GM23338 (cell line): ENCODE results near the gene POU2AF3. TPM values are rescaled to one million over a fixed set of nuclear protein-coding genes. Genes with fewer than 3 reads are reported as not detected.

Source experiments
- ATAC-seq: fragments of 200-7000 bp; cut with Tn5 transposase; 3 replicates; pipeline ENCODE4 v1.9.1; 2020
- DNase-seq: peaks from one replicate; pipeline ENCODE4 v3.0.0-alpha.2; 2015; ENCODE audit warnings: low spot score
- H2AFZ ChIP-seq: fragments of 200-600 bp; sonication (generic); 2 replicates; pipeline ENCODE4 v1.8.0; 2016; ENCODE audit warnings: antibody characterized with exemption, mild to moderate bottlenecking, moderate library complexity
- H3F3A ChIP-seq: fragments of 200-600 bp; sonication (generic); replicated peaks from 2 replicates; pipeline ENCODE4 v1.8.0; 2017; ENCODE audit warnings: antibody characterized with exemption, mixed run types, low read depth
- H3K27ac ChIP-seq: fragments of 200-600 bp; sonication (generic); 2 replicates; pipeline ENCODE4 v1.6.1; 2016; ENCODE audit warnings: low read depth
- H3K27me3 ChIP-seq: fragments of 200-600 bp; sonication (generic); 2 replicates; pipeline ENCODE4 v1.8.0; 2016; ENCODE audit warnings: mild to moderate bottlenecking, mixed run types, moderate library complexity; ENCODE audit not compliant: insufficient read depth
- H3K36me3 ChIP-seq: fragments of 200-600 bp; sonication (generic); 2 replicates; pipeline ENCODE4 v1.8.0; 2016; ENCODE audit warnings: mild to moderate bottlenecking; ENCODE audit not compliant: insufficient read depth
- H3K4me1 ChIP-seq: fragments of 200-600 bp; sonication (generic); 2 replicates; pipeline ENCODE4 v1.8.0; 2016; ENCODE audit warnings: mild to moderate bottlenecking, moderate library complexity; ENCODE audit not compliant: insufficient read depth
- H3K4me2 ChIP-seq: fragments of 200-600 bp; sonication (generic); 2 replicates; pipeline ENCODE4 v1.7.1; 2017; ENCODE audit warnings: mixed run types
- H3K4me3 ChIP-seq: fragments of 200-600 bp; sonication (generic); 2 replicates; pipeline ENCODE4 v1.6.1; 2016; ENCODE audit warnings: mixed run types
- H3K79me2 ChIP-seq: fragments of 200-600 bp; sonication (generic); replicated peaks from 2 replicates; pipeline ENCODE4 v1.8.0; 2017; ENCODE audit warnings: mild to moderate bottlenecking; ENCODE audit not compliant: insufficient read depth
- H3K9me2 ChIP-seq: fragments of 200-600 bp; sonication (generic); 2 replicates; pipeline ENCODE4 v1.8.0; 2017; ENCODE audit not compliant: insufficient read depth
- H4K20me1 ChIP-seq: fragments of 200-600 bp; sonication (generic); replicated peaks from 2 replicates; pipeline ENCODE4 v1.8.0; 2017; ENCODE audit warnings: mild to moderate bottlenecking; ENCODE audit not compliant: insufficient read depth
- H3K27ac Mint-ChIP-seq: 2 replicates; pipeline ENCODE4 v1.8.0; 2020; ENCODE audit warnings: inconsistent platforms, mild to moderate bottlenecking, moderate library complexity, mixed read lengths
- H3K27me3 Mint-ChIP-seq: 3 replicates; pipeline ENCODE4 v1.8.0; 2022; ENCODE audit warnings: low read depth, mild to moderate bottlenecking, moderate library complexity, mixed read lengths, inconsistent platforms; ENCODE audit not compliant: insufficient read depth, poor library complexity
- H3K36me3 Mint-ChIP-seq: 3 replicates; pipeline ENCODE4 v1.8.0; 2021; ENCODE audit warnings: low read depth, mild to moderate bottlenecking, inconsistent platforms, moderate library complexity, mixed read lengths
- H3K4me1 Mint-ChIP-seq: 3 replicates; pipeline ENCODE4 v1.8.0; 2020; ENCODE audit warnings: mild to moderate bottlenecking, inconsistent platforms, mixed read lengths
- H3K4me3 Mint-ChIP-seq: 3 replicates; pipeline ENCODE4 v1.8.0; 2021; ENCODE audit warnings: moderate library complexity, mild to moderate bottlenecking, inconsistent platforms, mixed read lengths
- H3K9me3 Mint-ChIP-seq: 3 replicates; pipeline ENCODE4 v1.8.0; 2020; ENCODE audit warnings: moderate library complexity, mild to moderate bottlenecking, inconsistent platforms, mixed read lengths
- CREB1 ChIP-seq: fragments of 250-450 bp; sonication (Bioruptor Pico); IDR thresholded peaks from 2 replicates; pipeline ENCODE4 v1.5.0; 2020; ENCODE audit warnings: low read depth, mild to moderate bottlenecking, moderate library complexity
- CTCF ChIP-seq, 2 experiments: fragments of 200-600 bp in 1 of 2; sonication (generic) in 1 of 2; conservative IDR thresholded peaks; 2 replicates each; pipeline versions ENCODE4 v1.5.1 to v1.6.1; 2016 to 2017; ENCODE audit warnings: antibody characterized with exemption in 2 of 2, low read depth in 2 of 2, mild to moderate bottlenecking in 2 of 2, moderate library complexity in 1 of 2
- ETS1 ChIP-seq: IDR thresholded peaks from 2 replicates; pipeline ENCODE4 v1.6.1; 2016; ENCODE audit warnings: antibody characterized with exemption
- EZH2 ChIP-seq: fragments of 200-600 bp; sonication (generic); IDR thresholded peaks from one replicate; pipeline ENCODE4 v1.8.0; 2017; ENCODE audit warnings: antibody characterized with exemption, mild to moderate bottlenecking, low read depth; ENCODE audit not compliant: unreplicated experiment
- EZH2phosphoT487 ChIP-seq: fragments of 200-600 bp; sonication (generic); IDR thresholded peaks from one replicate; pipeline ENCODE4 v1.8.1; 2018; ENCODE audit warnings: antibody characterized with exemption; ENCODE audit not compliant: unreplicated experiment
- JUNB ChIP-seq: IDR thresholded peaks from one replicate; pipeline ENCODE4 v1.6.1; 2016; ENCODE audit warnings: antibody characterized with exemption; ENCODE audit not compliant: unreplicated experiment
- NANOG ChIP-seq: IDR thresholded peaks from 2 replicates; pipeline ENCODE4 v1.6.1; 2016; ENCODE audit warnings: antibody characterized with exemption, borderline replicate concordance
- POLR2AphosphoS5 ChIP-seq: IDR thresholded peaks from 2 replicates; pipeline ENCODE4 v1.6.1; 2016; ENCODE audit warnings: antibody characterized with exemption, low read depth
- REST ChIP-seq: IDR thresholded peaks from one replicate; pipeline ENCODE4 v1.6.1; 2018; ENCODE audit warnings: antibody characterized with exemption; ENCODE audit not compliant: unreplicated experiment
- STAT1 ChIP-seq: IDR thresholded peaks from one replicate; pipeline ENCODE4 v1.6.1; 2016; ENCODE audit warnings: antibody characterized with exemption; ENCODE audit not compliant: unreplicated experiment
- ZNF114 ChIP-seq: fragments of 250-450 bp; sonication (Bioruptor Pico); IDR thresholded peaks from 2 replicates; pipeline ENCODE4 v1.5.0; 2020; ENCODE audit warnings: mild to moderate bottlenecking, moderate library complexity
- ZNF331 ChIP-seq: fragments of 250-450 bp; sonication (Bioruptor Pico); IDR thresholded peaks from 2 replicates; pipeline ENCODE4 v1.5.0; 2020; ENCODE audit warnings: low read depth, mild to moderate bottlenecking, moderate library complexity
- ZNF462 ChIP-seq: fragments of 250-450 bp; sonication (Bioruptor Pico); IDR thresholded peaks from 2 replicates; pipeline ENCODE4 v1.5.0; 2020; ENCODE audit warnings: mild to moderate bottlenecking, moderate library complexity
- polyA plus RNA-seq: library from polyadenylated mRNA; unstranded; fragments of >200 nt; fragmentation: Nextera tagmentation; extraction: Ambion mirVana; gene quantifications from 2 replicates; pipeline ENCODE4 v1.2.1, GENCODE V29; 2016
- total RNA-seq: library from RNA; depleted of rRNA; stranded (reverse); fragments of >200 nt; shearing (Covaris generic); gene quantifications from 2 replicates; pipeline ENCODE4 v1.2.3, GENCODE V29; 2014

POU2AF3 gene
- total and polyA plus RNA-seq, 2 experiments from 2014 or later = 2.7 to 3.4 TPM

GRCh38 chr11:111329306-111330204, 31.2 kb downstream of the POU2AF3 start:
- Histone ChIP-seq H2AFZ (no peak overlapping the region), H3K79me2 (no peaks in the 10 kb centered on the region), H3K36me3 (no peaks in the 10 kb centered on the region), H3K27me3 (no peaks in the 10 kb centered on the region), H3K4me1 (no peaks in the 10 kb centered on the region), H3K9me2 (no peaks in the 10 kb centered on the region), H3F3A (no peaks in the 10 kb centered on the region), H4K20me1 (no peaks in the 10 kb centered on the region), H3K27ac (no peak overlapping the region), H3K4me2 (no peak overlapping the region), H3K4me3 (no peak overlapping the region)
- TF ChIP-seq ZNF114 (CRISPR knock-in tag) = no peak
- TF ChIP-seq POLR2AphosphoS5 = no peak
- TF ChIP-seq JUNB = no peak
- TF ChIP-seq NANOG = no peak
- no peak for TF ChIP-seq REST
- TF ChIP-seq STAT1 = no peak
- no peak for TF ChIP-seq CTCF (conservative IDR thresholded peaks at IDR 0.05; ENCODE audit: low read depth in 2 of 2)
- TF ChIP-seq ZNF331 (CRISPR knock-in tag) = no peak
- no peak for TF ChIP-seq ETS1
- no peak for TF ChIP-seq ZNF462 (CRISPR knock-in tag)
- no peak for TF ChIP-seq EZH2phosphoT487
- no peak for TF ChIP-seq CREB1 (CRISPR knock-in tag)
- TF ChIP-seq EZH2 = no peak
- DNase-seq = no peak
- ATAC-seq = no peak
- Mint-ChIP-seq H3K4me3 (no peak overlapping the region), H3K36me3 (no peaks in the 10 kb centered on the region), H3K9me3 (no peaks in the 10 kb centered on the region), H3K27me3 (no peaks in the 10 kb centered on the region), H3K27ac (no peak overlapping the region), H3K4me1 (no peaks in the 10 kb centered on the region)
